Mucosa of gallbladder (tissue), 1 donor: ENCODE data around the gene ESYT2. TPM values are rescaled to one million over a fixed set of nuclear protein-coding genes. Genes with fewer than 3 reads are reported as not detected.

Source experiments
- DNase-seq: peaks from one replicate; pipeline ENCODE4 v3.0.0-alpha.2; 2020; ENCODE audit warnings: low spot score
- total RNA-seq: library from RNA; stranded (reverse); gene quantifications from one replicate; pipeline ENCODE4 v1.2.1, GENCODE V29; 2021
- donor health status: DM: no; HTN: no; CAD: no.

ESYT2 gene
- total RNA-seq, 1 donor from 2014 or later: 62.6 TPM

GRCh38 chr7:158805414-158805813 lies 23.9 kb downstream of the ESYT2 start:
- DNase-seq: no peak

GRCh38 chr7:158804335-158804734 lies 25.0 kb downstream of the ESYT2 start:
- DNase-seq: no peak

- no peak for DNase-seq
Observed at GRCh38 chr7:158803367-158803969, 25.8 kb downstream of the ESYT2 start.

GRCh38 chr7:158802535-158803366 lies 26.6 kb downstream of the ESYT2 start:
- DNase-seq: no peak

GRCh38 chr7:158798741-158799140 lies 30.6 kb downstream of the ESYT2 start:
- no peak for DNase-seq

- no peak for DNase-seq
Observed at GRCh38 chr7:158796667-158797066, 32.6 kb downstream of the ESYT2 start.

GRCh38 chr7:158795272-158795671 lies 34.0 kb downstream of the ESYT2 start:
- DNase-seq: no peak

- no peak for DNase-seq
Observed at GRCh38 chr7:158791107-158791506, 38.2 kb downstream of the ESYT2 start.

GRCh38 chr7:158789842-158790241 lies 39.5 kb downstream of the ESYT2 start:
- no peak for DNase-seq

GRCh38 chr7:158786898-158787297 lies 42.4 kb downstream of the ESYT2 start:
- no peak for DNase-seq

- peak; percentile 23 for DNase-seq
Observed at GRCh38 chr7:158784270-158784669, 45.0 kb downstream of the ESYT2 start.

- no peak for DNase-seq
Observed at GRCh38 chr7:158783595-158783994, 45.7 kb downstream of the ESYT2 start.

- peak; percentile 52 for DNase-seq
Observed at GRCh38 chr7:158782761-158783401, 46.4 kb downstream of the ESYT2 start.

- DNase-seq: no peak
Observed at GRCh38 chr7:158781974-158782664, 47.2 kb downstream of the ESYT2 start.

- no peak for DNase-seq
Observed at GRCh38 chr7:158781217-158781973, 47.9 kb downstream of the ESYT2 start.

- no peak for DNase-seq
Observed at GRCh38 chr7:158779061-158780000, 50.0 kb downstream of the ESYT2 start.

GRCh38 chr7:158778471-158778870 lies 50.8 kb downstream of the ESYT2 start:
- no peak for DNase-seq

- no peak for DNase-seq
Observed at GRCh38 chr7:158777793-158778192, 51.5 kb downstream of the ESYT2 start.

- no peak for DNase-seq
Observed at GRCh38 chr7:158776474-158776873, 52.8 kb downstream of the ESYT2 start.

GRCh38 chr7:158774952-158775351 lies 54.4 kb downstream of the ESYT2 start:
- DNase-seq: no peak
